Gastrocnemius medialis (tissue), 4 donors: ENCODE data around the gene SIMC1. TPM values are rescaled to one million over a fixed set of nuclear protein-coding genes. Genes with fewer than 3 reads are reported as not detected.

Experiments used
- ATAC-seq, 2 donors: fragments of 150-250 bp; one replicate each; pipeline ENCODE4 v1.9.1; 2016
- DNase-seq, 2 donors: peaks; one replicate each; pipeline ENCODE4 v3.0.0-alpha.2; 2019
- H3K27ac ChIP-seq, 4 donors: fragments of 200-600 bp; sonication (generic); 1 replicate in 1 of 4; 2 replicates in 3 of 4; pipeline ENCODE4 v1.5.1; 2016 to 2018; ENCODE audit warnings: mild to moderate bottlenecking in 2 of 4, moderate library complexity in 1 of 4
- H3K27me3 ChIP-seq, 3 donors: fragments of 200-600 bp; sonication (generic) in 2 of 3; 1 replicate in 1 of 3; 2 replicates in 2 of 3; pipeline versions ENCODE4 v1.5.1 to v1.6.0; 2016 to 2019; ENCODE audit warnings: mild to moderate bottlenecking in 1 of 3, moderate library complexity in 1 of 3
- H3K36me3 ChIP-seq, 2 donors: fragments of 200-600 bp; sonication (generic) in 1 of 2; one replicate each; pipeline ENCODE4 v1.5.1; 2017 to 2018
- H3K4me1 ChIP-seq, 2 donors: fragments of 200-600 bp; sonication (generic) in 1 of 2; one replicate each; pipeline ENCODE4 v1.5.1; 2016 to 2017; ENCODE audit warnings: mild to moderate bottlenecking in 2 of 2
- H3K4me3 ChIP-seq, 4 donors: fragments of 200-600 bp; sonication (generic) in 3 of 4; 1 replicate in 1 of 4; 2 replicates in 3 of 4; pipeline ENCODE4 v1.5.1; 2016 to 2019; ENCODE audit warnings: mild to moderate bottlenecking in 2 of 4
- H3K9me3 ChIP-seq, 3 donors: fragments of 200-600 bp; sonication (generic) in 2 of 3; 1 replicate in 1 of 3; 2 replicates in 2 of 3; pipeline ENCODE4 v1.5.1; 2016 to 2019
- CTCF ChIP-seq, 5 experiments: fragments of 450-650 bp in 3 of 5; fragments of 200-600 bp in 2 of 5; sonication (generic) in 2 of 5; IDR thresholded peaks in 4 of 5; conservative IDR thresholded peaks in 1 of 5; 1 replicate in 4 of 5; 2 replicates in 1 of 5; pipeline ENCODE4 v1.5.1; 2016 to 2019; ENCODE audit warnings: antibody characterized with exemption in 5 of 5, mild to moderate bottlenecking in 3 of 5, moderate library complexity in 3 of 5
- POLR2A ChIP-seq, 2 donors: fragments of 450-650 bp; IDR thresholded peaks; one replicate each; pipeline ENCODE4 v1.6.1; 2017; ENCODE audit warnings: antibody characterized with exemption in 2 of 2, mild to moderate bottlenecking in 2 of 2, moderate library complexity in 2 of 2
- in situ Hi-C, 4 donors: fragments of 200-750 bp; cut with MboI; loops; one replicate each; pipeline versions ENCODE4 v1.15.0 to v1.8.0; 2017; ENCODE audit warnings: low sequenced_read_pairs in 4 of 4
- intact Hi-C: fragments of 100-400 bp; cut with DNase I; formaldehyde crosslinking; loops from one replicate; pipeline ENCODE4 v1.15.1; 2023; ENCODE audit warnings: low total_unique reads
- total RNA-seq, 4 donors: library from RNA; depleted of rRNA; stranded (reverse); fragments of >200 nt; gene quantifications; one replicate each; pipeline versions ENCODE4 v1.1.0 to v1.2.3, GENCODE V29; 2016

SIMC1 gene
- total RNA-seq, 4 donors from 2014 or later: 5.1 to 45.8 (median 11.5) TPM

- H3K9me3 ChIP-seq: no peaks in the 10 kb centered on the region
- H3K27ac ChIP-seq: no peak overlapping the region
- H3K27me3 ChIP-seq: no peaks in the 10 kb centered on the region
- DNase-seq (no peak), ATAC-seq (no peak)
- H3K36me3 ChIP-seq: peaks cover 0 to 1% of the 10 kb centered on the region in 2 donors
- H3K4me1 ChIP-seq: peaks cover 0 to 17% of the 10 kb centered on the region in 2 donors
- intact Hi-C loops (no loop called here), in situ Hi-C loops (no loop called here)
- H3K4me3 ChIP-seq: no peak overlapping the region
- TF ChIP-seq POLR2A (IDR thresholded peaks at IDR 0.05): no peak
- no peak for TF ChIP-seq CTCF (IDR thresholded peaks at IDR 0.05 in 4 of 5, conservative IDR thresholded peaks at IDR 0.05 in 1 of 5)
Observed at GRCh38 chr5:176339304-176339703, 101.1 kb downstream of the SIMC1 start.

- TF ChIP-seq CTCF (IDR thresholded peaks at IDR 0.05 in 4 of 5, conservative IDR thresholded peaks at IDR 0.05 in 1 of 5) (no peak), POLR2A (IDR thresholded peaks at IDR 0.05) (no peak)
- Histone ChIP-seq H3K4me1 (peaks cover 0 to 17% of the 10 kb centered on the region in 2 donors), H3K27ac (no peak overlapping the region), H3K9me3 (no peaks in the 10 kb centered on the region), H3K27me3 (no peaks in the 10 kb centered on the region), H3K4me3 (no peak overlapping the region), H3K36me3 (peaks cover 0 to 23% of the 10 kb centered on the region in 2 donors)
- intact Hi-C loops (no loop called here), in situ Hi-C loops (no loop called here)
- ATAC-seq (no peak), DNase-seq (no peak)
Observed at GRCh38 chr5:176341325-176342157, 103.3 kb downstream of the SIMC1 start.

- ATAC-seq (no peak), DNase-seq (no peak)
- in situ Hi-C loops (no loop called here), intact Hi-C loops (no loop called here)
- no peak overlapping the region for H3K4me3 ChIP-seq
- H3K4me1 ChIP-seq: peaks cover 0 to 17% of the 10 kb centered on the region in 2 donors
- no peaks in the 10 kb centered on the region for H3K27me3 ChIP-seq
- no peaks in the 10 kb centered on the region for H3K9me3 ChIP-seq
- peaks cover 0 to 29% of the 10 kb centered on the region in 2 donors for H3K36me3 ChIP-seq
- TF ChIP-seq POLR2A (IDR thresholded peaks at IDR 0.05): no peak
- no peak for TF ChIP-seq CTCF (IDR thresholded peaks at IDR 0.05 in 4 of 5, conservative IDR thresholded peaks at IDR 0.05 in 1 of 5)
- no peak overlapping the region for H3K27ac ChIP-seq
Observed at GRCh38 chr5:176342158-176342483, 103.9 kb downstream of the SIMC1 start.

GRCh38 chr5:176342766-176343458, 104.7 kb downstream of the SIMC1 start:
- Histone ChIP-seq H3K36me3 (peaks cover 0 to 37% of the 10 kb centered on the region in 2 donors), H3K27me3 (no peaks in the 10 kb centered on the region), H3K4me1 (peaks cover 0 to 16% of the 10 kb centered on the region in 2 donors), H3K9me3 (no peaks in the 10 kb centered on the region), H3K4me3 (no peak overlapping the region), H3K27ac (no peak overlapping the region)
- intact Hi-C loops (no loop called here), in situ Hi-C loops (no loop called here)
- peak in 1 of 2 donors; percentile 39 for ATAC-seq
- no peak for TF ChIP-seq POLR2A (IDR thresholded peaks at IDR 0.05)
- TF ChIP-seq CTCF (IDR thresholded peaks at IDR 0.05 in 4 of 5, conservative IDR thresholded peaks at IDR 0.05 in 1 of 5): no peak
- DNase-seq: no peak
